GM21526 (cell line): Measurements from ENCODE around the gene NAV2.
"Not testable (repeated sequence)": the region's sequence is repeated elsewhere in the genome, so short reads cannot be mapped to it uniquely, and the experiment has no call there.

Experiments
- ATAC-seq: cut with Tn5 transposase; IDR thresholded peaks from one replicate; pipeline ENCODE4 v1.9.1; 2021; ENCODE audit warnings: moderate library complexity; ENCODE audit not compliant: unreplicated experiment, low FRiP score

The NAV2 gene

DNA sequence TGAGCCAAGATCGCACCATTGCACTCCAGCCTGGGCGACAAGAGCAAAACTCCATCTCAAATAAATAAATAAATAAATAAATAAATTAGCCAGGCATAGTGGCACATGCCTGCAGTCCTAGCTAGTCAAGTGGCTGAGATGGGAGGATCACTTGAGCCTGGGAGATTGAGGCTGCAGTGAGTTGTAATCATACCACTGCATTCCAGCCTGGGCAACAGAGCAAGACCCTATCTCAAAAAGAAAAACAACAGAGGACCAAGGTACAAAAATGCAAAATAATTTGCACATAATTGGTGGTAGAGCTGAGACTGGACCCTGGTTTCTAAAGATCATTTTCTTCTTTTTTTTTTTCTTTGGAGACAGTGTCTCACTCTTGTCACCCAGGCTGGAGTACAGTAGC lies 294.0 kb downstream of the NAV2 start:
- ATAC-seq: not testable (repeated sequence)

DNA sequence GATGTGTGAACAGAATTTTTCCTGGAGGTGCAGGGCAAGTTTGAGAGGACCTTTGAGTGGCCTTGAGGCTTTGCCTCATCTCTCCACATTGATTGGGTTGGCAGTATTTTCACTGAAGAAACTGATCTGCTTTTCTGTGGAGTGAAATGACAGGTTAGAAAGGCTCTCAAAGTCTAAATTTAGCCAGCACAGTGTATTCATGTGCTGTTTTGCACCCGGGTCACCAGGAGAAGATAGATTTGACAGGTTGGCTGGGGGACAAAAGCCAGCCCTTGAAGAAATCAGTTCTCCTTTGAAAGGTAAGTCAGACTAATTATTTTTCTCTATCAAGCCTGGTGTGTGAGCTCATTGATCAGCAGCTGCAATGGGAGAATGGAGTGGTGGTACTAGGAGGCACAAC lies 294.7 kb downstream of the NAV2 start:
- ATAC-seq: no peak

DNA sequence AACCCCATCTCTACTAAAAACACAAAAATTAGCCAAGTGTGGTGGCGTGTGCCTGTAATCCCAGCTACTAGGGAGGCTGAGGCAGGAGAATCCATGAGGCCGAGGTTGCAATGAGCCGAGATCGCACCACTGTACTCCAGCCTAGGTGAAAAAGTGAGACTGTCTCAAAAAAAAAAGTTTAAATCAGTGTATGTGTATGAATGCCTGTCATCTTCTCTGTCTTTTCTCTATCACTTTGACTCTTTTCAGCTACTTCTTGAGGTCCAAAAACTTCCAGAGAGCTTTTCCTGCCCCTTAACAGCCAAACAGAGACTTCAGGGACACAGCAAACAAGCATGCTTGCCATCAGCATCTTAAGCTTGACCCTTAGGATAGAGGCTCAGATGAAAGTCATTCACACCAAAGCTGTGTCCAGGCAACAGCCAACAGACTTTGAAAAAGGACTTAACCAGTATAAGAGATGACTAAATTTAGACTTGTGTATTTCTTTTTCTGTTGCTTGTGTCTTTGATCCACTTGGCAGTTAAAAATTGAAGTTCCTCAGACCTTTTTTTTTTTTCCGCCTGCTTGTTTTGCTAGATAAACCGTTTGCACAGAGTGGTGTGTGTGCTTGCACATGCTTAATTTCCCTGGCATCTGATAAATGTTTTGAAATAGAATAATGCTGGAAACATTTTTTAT lies 295.7 kb downstream of the NAV2 start:
- ATAC-seq: no peak

DNA sequence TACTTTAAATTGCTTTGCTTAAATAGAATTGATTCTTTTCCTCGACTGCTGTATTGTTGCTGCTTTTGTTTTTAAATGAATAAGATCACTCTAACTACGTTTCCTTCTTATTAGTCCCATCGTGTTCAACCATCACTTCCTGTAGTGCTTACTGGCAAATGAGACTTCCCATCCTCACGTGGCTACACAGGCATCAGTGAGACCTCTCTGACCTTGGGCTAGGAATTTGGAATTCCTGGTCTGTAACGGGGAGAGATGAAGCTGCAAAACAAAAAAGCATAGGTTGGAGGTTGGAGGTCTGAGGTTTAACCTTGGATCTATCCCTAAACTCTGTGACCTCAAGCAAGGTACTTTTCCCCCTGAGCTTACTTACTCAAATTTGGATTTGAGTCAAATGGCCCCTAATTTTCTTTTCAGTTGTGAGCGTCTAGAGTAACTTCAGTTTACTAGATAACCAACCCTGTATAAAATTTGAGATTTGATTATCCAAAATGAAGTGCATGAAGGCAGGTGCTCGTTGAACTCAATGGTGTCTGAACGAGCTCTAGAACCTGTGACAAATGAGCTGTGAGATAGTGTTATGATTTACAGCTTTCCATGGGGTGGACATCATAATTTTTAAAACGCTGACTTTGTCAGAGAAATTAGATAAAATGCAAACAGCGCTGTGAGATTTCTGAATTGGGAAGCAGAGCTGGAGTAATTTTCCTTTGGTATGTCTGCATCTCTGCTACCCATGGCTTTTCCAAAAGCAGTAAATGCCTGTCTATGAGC lies 296.4 kb downstream of the NAV2 start:
- no peak for ATAC-seq

DNA sequence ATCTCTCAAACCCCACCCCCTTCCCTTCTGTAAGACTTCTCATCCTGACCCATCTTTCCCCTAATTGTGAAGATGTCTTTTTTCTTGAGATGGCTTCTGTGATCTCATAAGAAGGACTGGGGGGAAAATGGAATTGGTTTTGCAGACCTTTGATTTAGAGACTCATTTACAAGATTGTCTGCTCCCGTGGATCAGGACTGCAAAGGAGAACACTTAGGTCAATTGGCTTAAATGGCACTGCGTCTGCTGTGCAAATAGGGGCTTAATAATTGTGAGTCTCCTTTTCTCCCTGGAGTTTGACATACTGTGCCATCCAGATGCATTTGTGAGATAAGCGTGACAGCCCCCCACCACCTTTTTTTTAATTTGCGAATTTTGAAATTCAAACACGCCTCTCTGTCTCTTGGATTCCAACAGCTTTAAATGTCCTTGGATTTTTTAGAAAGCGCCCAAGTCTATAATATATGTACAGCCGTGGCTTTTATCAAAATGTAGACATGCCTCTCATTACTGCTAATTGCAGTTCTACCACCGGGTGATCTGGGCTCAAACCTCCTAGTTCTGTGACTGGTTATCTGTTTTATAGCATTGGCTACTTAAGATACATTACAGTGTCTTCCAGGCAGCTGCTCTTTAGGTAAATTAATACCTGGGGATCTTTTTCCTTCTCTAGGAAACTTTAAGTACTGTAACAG lies 297.7 kb downstream of the NAV2 start:
- no peak for ATAC-seq

DNA sequence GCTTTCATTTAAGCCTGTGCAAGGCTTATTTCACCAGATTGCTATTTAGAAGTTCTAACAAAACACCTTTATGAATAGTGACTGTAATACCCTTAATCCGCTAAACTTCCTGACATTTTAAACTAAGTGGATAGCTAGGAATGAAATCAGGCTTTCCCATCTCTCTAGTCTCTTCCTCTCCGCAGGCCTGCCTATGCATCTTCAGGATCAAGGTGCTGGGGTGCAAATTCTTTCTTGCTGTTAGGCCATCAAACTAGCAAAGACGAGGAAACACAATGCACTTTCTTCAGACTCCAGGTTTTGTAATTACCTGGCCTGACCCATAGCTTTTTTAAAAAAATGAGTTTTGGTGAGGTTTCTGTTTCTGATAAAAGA lies 298.2 kb downstream of the NAV2 start:
- no peak for ATAC-seq

DNA sequence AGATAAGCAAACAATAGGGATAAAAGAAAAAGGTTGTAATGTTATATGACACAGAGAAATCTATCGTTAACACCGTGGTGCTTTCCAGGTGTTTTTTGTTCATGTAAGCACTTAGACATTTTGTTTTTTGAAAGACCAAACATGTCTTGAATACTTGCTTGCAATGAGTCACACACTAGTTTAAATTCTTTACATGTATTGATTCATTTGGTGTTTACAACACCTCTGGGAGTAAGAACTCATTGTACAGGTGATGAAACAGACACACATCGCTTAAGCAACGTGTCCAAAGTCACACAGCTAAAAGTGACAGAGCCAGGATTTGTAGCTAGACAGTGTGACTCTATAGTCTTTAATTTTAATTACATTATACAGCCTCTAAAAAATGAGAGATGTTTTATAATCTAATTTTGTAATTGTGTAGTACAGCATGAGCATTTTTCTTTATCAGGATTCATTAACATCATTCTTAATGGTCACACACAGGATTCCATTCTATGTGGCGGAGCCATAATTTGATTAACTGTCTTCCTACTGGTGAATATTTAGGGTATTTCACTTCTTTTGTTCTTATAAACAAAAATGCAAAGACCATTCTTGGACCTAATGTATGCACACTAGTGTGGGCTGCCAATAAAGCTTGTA lies 298.8 kb downstream of the NAV2 start:
- no peak for ATAC-seq

DNA sequence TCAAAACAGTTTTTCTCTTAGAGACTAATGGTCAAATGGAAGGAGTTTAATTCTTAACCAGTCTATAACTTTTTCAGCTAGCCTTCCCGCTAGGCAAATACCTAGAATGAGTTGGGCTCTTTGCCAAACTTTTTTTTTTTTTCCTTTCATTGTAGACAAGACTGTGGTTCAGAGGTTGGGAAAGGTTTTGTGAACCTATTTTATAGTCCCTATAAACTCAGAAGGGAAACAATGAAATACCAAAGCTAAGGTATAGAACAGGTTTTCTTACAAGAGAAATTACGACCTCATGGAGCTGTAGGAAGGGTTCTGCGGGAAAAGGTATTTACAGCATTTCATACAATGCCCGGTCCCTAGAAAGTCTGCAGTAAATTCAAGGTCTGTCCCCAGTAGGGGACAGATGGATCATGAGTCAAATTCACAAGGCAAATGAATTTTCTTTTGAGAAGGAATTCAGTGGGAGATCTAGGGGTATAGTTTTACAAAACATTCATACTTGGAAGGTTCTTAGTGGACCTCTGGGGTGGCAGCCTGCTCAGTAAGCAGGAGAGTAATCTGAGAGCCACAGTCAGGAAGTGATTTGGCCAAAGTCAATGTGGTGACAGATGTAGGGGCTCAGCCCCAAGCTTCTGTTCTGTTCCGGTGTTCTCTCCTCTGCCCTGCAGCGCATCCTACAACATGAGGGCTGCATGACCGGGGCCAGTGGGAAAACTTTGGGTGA lies 300.9 kb downstream of the NAV2 start:
- no peak for ATAC-seq

DNA sequence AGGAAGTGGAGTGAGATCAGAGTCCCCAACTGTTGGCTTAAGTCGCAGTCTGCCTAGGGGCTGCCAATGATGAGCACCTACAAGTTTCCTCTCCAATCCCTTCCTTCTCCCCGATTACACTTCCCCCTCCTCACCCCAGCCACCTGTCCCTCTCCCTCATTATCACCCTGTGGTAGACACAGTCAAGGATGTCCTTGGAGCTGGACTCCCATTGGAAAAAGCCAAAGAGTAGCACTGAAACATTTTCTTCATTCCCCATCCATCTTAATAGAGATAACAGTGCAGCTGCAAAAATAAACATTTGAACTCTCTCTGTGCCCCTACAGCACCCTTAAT lies 301.4 kb downstream of the NAV2 start:
- no peak for ATAC-seq

DNA sequence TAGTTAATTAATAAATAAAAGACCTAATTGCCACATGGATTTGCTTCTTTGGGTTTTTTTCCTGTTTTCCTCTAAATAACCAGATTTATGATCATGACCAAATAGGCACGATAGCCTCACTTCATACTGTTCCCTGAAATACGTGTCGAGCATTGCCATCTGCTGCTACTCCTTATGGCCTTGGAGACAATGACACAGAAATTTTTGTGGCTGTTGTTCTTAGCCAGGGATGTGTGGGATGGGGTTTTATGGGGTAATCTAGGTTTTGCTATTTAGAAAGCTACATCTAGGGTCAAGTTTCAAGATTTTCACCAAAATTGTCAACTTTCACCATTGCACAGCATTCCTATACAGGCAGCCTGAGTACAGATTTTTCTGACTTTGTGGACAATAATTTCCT lies 302.5 kb downstream of the NAV2 start:
- ATAC-seq: no peak

DNA sequence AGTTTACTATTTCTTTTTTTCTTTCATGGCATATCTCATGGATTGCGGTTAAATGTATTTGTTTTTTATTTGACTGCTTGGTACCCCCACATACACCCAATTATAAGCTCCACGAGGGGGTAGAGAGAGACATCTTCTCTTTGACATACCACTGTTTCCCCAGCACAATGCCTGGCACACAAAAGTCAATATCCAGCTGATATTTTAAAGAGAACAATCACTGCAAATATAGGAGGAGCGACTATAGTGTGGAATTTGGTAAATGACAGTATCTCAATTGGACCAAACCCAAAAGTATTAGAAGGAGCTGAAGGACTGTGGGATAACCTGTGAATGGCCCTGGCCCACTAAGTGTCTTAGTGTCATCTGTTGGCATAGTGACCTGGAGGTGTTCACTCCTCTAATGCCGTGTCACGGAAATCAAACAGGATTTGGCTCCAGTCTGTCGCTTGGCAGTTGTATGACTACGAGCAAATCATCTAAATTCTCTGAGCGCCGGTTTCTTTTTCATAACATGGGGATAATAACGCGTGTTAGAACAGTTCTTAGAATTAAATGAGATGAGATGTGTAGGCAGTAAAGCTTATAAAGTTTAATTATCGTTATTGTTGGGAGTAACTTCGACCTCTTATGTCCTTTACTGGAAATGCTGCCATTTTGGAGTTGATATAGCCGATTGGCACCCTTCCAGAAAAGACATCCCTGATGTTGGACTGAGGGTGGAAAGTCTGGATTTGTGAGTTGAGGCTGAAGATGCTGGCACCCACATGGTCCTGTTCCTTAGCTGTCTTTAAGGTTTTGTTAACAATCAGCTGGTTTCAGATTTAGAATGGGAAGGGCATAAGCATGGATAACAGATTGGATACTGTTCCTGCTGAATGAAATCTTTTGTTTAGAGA lies 303.1 kb downstream of the NAV2 start:
- no peak for ATAC-seq

DNA sequence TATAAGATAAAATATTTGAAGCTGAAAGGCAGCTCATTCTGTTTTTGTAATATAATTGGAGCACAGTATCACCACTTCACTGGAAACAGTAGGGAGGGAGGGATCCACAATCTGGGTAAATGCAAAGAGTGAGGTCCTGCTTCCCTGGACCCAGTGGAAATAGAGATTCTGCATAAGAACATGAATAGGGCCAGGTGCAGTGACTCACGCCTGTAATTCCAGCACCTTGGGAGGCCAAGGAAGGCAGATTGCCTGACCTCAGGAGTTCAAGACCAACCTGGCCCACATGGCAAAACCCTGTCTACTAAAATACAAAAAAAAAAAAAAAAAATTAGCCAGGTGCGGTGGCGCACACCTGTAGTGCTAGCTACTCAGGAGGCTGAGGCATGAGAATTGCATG lies 303.9 kb downstream of the NAV2 start:
- ATAC-seq: no peak

DNA sequence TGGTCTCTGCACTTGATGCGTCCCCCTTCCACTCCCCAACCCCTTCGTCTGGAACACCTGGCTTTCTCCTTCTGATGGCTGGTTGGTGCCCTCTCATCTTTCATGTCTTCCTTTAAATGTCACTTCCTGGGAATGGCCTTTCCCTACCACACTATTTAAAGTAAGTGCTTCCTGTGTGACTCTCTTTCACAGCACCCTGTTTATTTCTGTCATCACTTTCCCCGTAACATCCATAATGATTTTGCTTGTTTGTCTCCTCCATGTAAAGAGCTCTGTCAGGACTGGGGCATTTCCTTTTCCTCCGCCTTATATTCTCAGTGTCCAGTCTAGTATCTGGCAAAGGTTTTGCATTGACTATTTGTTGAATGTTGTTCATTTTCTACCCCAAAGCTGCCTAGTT lies 304.7 kb downstream of the NAV2 start:
- ATAC-seq: no peak

DNA sequence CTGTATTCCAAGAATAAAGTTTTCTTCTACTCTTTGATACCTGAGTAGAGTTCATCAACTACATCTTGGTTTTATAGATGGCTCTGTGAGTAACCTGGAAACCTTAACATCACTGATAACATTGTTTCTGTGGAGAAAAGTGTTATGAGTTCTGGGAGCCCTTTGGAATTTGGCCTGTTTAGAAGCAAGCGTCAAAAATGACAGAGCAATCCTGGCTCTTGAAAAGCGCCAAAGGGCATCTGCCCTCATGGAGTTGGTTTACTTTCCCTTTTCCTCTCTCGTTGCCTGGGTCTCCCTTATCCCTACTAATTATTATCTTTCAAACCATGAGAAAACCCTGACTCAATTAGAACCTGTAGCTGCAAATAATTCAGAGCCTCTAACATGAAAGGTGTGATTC lies 307.6 kb downstream of the NAV2 start:
- ATAC-seq: no peak

DNA sequence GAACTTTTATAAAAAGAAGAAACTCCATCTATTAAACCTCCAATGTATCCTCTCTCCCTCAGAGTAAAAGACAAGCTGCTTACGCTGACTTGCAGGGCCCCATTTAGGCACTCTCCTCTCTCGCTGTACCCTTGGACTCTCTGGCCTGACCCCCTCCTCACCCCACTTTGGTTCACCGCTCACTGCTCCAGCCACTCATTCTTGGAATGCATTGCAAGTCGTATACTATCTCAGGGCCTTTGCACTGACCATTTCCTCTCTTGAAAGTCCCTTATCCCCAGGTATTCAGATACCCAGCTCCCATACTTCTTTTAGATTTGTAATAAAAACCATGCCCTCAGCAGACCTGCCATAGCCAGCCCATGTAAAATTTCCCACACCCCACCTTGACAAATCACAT lies 308.1 kb downstream of the NAV2 start:
- no peak for ATAC-seq

DNA sequence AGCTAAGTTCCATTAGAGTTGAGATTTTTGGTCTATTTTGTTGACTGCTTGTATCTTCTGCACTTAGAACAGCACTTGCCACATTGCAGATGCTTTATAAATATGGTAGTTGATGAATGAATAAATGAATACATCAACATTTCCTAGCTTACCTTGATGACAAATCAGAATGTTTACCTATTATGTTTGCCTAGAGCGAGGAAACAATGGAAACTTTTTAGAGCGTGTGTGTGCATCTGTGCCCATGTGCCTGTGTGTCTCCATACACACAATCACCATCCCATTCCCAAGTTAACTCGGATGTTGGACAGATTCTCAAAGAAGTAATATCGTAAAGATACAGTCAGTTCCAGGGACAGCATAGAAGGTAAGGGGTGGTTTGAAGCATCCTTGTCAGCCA lies 308.6 kb downstream of the NAV2 start:
- ATAC-seq: no peak

DNA sequence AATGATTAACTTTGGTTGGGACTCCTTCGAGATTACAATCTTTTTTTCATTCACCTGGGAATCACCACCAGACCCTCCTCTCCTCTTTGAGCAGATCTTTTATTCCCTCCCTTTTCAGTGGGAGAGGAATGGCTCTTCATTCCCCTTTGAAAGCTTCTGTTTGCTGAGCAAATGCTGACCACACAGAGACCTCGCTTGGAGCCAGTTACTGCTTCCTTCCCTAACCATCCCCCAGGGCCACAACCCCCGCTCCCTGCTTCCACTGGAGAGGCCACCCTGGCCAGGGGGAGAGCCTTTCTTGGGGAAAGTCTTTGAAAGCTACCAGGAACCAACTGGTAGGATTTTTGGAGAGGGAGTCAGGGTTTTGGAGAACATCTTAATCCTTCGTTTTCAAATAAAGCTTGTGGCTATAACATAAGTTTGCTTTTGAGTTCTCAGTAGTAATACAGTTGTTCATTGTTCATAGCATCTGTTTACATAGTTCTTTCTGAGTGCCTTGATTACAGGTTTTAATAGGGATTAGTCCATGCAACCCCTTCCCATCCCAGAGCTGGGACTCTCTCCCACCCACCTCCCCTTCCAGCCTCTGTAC lies 309.2 kb downstream of the NAV2 start:
- no peak for ATAC-seq

DNA sequence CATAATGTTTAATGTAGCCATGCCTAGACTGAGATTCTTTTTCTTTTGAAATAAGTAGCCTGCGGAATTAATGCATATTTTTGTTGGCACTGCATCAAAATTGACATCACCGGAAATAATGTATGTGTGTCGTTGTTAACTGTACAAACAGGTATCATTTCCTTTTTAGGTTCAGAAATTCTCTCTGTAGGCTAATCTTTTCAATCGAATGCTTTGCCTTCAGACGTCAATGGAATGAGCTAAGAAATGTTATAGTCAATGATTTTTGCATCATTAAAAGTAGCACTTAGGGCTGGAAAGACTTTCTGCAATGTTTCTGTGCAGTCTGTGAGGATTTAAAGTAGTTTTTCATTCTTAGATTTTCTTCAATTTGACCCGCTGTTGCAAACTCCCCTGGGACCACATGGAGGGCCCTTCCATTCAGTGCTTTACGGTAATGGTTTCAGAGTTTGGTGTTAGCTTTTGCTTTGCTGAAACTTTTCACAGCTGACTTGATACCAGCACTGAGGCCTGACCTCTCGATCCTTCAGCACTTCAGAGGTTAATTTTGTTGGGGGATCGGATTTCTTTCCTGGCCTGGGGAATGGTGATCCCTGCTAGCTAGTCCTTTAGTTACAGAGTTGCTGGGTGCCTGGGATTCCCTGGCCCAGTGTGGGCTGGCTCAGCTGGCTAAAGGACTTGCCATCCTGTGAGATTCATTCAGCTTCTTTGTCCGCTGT lies 309.9 kb downstream of the NAV2 start:
- ATAC-seq: no peak

DNA sequence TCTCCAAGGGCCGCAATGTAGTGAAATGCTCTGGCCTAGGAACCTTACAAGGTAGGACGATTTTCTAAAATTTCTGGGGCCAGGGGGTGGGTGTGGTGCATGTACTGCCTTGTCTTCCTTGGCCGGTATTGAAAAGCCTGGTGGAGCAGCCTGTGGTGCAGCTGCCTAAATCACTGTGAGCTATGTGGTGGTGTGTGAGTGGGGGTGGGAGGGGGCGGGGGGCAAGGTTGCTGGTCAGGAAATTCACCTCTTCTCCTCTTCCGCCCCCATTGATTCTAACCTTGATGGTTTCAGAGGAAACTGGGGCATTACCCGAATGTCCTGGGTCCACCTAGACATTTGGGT lies 310.4 kb downstream of the NAV2 start:
- ATAC-seq: no peak
